Measurements from ENCODE around the gene LBHD2.
"Not testable (repeated sequence)": the region's sequence is repeated elsewhere in the genome, so short reads cannot be mapped to it uniquely, and the experiment has no call there.

The LBHD2 gene

DNA sequence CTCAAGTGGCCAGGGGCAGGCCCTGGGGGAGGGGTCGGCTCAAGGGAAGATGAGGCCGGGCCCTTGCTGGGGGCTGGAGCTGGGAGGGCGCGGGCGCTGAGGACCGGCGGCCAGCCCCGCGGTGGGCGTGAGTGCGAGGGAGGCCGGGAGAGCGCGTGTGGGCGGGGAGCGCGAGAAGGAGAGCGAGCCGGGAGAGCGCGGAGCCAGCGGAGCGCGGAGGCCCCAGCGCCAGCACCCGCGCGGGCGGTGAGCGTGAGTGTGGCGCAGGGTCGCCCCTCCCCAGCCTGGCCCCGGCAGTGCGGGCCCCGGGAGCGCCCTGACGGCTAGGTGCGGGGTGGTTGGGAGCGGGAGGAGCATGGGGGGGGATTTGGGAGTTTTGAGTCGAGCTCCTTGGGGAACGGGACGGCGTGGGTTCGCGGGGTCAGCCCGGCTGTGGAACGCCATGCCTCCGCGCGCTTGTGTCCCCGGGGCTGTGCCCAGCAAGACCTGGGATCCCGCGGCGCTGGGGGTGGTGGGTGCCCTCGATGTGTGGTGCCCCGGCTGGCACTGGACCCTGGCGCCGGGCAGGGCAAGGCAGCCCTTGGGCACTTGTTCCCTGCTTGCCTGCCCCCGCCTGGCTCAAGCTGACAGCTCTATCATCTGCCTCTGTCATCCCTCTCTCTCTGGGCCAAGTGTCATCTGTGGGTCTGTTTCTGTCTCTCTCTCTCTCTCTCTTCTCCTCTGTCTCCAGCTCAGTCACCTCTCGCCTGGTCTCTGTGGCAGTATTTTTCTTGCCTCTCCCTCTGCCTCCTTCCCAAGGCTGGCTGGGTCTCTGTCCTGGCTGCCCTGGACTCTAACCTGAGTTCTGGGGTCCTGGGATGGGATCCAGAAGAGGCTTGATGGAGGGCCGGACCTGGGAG is at the start of gene LBHD2:
Gene LBHD2, plus strand, starts transcription at position 190 of the 899 bp plus-strand sequence. CDS start 1,803 bp downstream, outside the sequence.
- DNase-seq (ENCODE audit: low spot score): no peak

DNA sequence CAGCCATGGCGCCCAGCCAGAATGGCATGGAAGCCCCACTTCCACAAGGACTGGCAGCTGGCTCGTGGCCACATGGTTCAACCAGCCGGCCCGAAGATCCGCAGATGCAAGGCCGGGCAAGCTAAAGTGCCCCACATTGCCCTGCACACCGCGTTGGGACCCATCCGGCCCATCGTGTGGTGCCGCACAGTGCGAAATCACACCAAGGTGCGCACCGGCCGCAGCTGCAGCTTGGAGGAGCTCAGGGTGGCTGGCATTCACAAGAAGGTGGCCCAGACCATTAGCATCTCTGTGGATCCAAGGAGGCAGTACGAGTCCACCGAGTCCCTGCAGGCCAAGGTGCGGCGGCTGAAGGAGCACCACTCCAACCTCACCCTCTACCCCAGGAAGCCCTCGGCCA is 42.5 kb upstream of the LBHD2 start:
- no peak for DNase-seq (ENCODE audit: low spot score)

DNA sequence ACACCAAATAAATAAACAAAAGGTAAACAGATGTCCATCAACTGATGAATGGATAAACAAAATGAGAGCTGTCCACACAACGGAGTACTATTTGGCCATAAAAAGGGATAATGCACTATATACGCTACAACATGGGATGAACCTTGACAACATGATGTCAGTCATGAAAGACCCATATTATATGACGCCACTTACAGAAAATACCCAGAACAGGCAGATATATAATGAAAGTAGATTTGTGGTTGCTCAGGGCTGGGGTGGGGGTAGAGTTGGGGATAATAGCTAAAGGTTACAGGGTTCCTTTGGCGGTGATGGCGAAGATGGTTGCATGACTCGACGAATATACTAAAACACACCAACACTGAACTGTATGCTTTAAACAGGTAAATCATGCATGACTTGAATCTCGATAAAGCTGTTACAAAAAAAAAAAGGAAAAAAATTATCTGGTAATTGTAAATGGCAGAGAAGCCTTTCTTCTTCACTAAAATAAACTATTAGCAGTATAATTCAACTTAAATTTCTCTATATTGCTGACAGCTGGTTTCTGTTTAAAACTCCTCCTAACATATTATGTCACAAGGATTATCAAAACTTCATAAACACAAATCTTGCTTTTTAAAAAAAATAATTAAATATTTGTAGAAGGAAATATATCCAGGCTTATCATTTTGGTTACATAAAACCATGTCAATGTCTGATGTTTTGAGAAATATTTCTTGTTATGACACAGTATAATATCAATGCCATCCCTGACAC is 40.6 kb upstream of the LBHD2 start:
- no peak for DNase-seq (ENCODE audit: low spot score)

DNA sequence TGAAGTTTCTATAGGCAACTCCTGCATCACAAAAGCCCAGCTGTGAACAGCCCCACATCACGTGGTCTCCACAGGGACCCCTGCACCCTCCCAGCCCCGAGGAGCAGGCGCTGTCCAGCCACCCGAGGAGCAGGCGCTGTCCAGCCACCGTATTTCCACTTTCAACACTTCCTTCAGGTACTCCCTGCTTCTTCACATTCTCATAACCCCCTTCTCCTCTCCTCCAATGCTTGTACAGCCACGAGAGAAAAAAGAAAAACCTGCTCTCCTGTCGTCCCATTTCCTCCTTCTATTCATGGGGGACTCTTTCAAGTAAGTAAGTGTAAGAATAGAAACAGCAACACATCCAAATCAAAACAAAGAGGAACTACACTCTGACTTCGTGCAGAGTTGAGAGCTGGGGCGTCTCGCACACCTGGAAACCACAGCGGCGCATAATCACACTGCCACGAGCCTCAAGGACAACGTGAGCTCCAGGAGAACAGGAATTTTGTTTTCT is 38.6 kb upstream of the LBHD2 start:
- no peak for DNase-seq (ENCODE audit: low spot score)

DNA sequence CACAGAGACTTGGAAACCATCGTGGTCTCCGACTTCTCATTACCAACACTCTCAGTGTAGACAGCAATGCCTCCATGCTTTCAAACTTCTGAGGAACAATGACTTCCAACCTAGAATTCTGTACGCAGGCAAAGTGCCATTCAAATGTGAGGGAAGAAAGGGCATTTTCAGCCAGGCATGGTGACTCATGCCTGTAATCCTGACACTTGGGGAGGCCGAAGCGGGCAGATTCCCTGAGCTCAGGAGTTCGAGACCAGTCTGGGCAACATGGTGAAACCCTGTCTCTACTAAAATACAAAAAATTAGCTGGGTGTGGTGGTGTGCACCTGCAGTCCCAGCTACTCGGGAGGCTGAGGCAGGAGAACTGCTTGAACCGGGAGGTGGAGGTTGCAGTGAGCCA is 36.6 kb upstream of the LBHD2 start:
- not testable (repeated sequence) for DNase-seq (ENCODE audit: low spot score)

DNA sequence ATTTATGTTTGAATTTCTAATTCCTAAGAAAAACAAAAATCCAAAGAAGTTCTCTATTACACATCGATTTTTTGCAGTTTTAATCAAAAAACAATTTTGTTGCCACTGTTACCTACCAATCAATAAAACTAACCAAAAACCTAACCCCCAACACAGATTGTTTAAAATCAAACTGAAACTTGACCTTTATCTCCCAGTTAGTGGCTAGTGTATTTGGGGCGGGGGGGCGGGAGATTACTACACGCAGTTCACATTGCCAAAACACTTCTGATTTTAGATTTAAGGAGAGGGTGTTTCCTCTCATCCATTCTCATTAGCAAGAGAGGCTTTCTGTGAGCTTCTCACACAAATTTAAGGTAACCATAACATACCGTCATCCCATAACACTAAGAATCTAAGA is 33.1 kb upstream of the LBHD2 start:
- DNase-seq (ENCODE audit: low spot score): no peak

DNA sequence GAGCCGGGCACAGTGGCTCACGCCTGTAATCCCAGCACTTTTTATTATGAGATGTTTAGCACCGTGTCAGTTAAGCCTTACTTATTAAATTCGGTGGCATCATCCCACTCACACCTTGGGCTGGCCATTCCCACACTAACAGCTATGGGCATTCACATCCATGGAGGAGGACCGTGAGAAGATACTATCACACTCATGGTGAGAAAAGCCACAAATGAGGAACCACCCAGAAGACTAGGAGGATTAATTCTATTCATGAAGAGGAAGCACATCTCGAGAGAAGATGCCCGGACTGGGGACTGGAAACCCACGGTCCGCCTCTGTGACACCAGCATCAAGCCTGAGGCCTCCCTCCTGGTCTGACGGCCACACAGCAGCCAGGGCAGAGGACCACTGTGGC is 31.6 kb upstream of the LBHD2 start:
- DNase-seq (ENCODE audit: low spot score): no peak

DNA sequence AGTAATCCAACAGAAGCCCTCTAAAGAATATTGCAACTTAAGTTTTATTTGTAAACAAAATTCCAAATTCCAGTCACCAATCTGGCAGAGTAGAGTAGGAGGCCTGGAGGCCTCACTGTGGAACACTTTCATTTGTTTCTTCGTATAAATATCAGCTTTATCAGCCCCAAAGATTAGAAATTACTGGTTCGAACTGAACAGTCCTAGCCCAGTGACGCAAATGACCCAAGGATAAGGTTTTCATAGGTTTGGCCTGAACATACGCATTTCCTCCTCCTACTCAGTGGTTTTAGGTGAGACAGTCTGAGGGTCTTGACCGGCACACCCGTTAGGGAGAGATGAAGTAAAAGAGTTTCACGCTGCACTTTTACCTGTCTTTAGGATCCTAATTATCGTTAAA is 28.3 kb upstream of the LBHD2 start:
- DNase-seq (ENCODE audit: low spot score): no peak

DNA sequence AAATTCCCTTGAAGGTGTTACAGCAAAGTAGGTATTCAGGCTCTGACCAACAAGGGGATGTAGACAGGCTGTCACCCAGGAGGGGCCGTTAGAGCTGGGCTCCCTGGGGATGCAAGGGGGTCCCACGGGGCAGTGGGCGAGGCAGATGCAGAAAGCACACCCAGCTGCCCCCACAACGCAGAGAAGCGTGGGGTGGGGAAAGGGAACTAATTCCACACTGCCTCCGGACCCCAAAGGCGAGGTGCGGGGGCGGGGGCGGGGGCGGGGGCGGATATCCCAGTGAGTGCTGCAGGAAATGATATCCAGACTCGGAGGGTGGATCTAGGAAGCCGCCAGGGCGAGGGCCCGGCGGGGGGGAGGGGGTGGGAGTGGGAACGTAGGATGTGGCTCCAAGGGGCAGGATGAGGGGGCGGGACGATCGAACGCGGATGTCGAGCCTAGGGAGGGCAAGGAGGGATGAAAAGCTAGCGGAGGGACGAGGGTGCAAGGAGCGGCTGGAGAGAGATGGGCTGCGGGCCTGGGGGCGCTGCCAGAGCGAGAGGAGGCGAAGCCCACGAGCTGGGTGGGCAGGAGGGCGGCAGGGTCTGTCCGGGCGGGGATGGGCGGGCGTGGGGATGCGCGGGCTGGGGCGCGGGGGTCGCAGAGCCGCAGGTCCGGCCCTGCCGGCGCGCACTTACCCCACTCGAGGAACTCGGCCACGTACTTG is 27.5 kb upstream of the LBHD2 start:
- DNase-seq (ENCODE audit: low spot score): peak; percentile 49

DNA sequence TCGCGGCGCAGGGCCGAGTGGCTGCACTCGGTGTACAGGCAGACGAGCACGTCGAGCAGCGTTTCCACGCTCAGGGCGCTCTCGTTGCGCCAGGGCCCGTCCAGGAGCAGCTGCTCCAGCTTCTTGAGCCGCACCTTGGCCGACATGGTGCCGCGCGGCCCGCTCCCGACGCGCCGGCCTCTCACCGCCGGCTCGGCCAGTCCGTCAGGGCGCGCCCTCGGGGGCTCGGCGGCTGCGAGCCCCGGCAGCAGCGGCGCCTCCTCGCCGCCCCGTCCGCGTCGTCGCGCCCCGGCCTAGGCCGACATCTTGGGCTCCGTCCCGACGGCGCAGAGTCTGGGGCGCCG is 27.0 kb upstream of the LBHD2 start:
- DNase-seq (ENCODE audit: low spot score): peak; percentile 41

DNA sequence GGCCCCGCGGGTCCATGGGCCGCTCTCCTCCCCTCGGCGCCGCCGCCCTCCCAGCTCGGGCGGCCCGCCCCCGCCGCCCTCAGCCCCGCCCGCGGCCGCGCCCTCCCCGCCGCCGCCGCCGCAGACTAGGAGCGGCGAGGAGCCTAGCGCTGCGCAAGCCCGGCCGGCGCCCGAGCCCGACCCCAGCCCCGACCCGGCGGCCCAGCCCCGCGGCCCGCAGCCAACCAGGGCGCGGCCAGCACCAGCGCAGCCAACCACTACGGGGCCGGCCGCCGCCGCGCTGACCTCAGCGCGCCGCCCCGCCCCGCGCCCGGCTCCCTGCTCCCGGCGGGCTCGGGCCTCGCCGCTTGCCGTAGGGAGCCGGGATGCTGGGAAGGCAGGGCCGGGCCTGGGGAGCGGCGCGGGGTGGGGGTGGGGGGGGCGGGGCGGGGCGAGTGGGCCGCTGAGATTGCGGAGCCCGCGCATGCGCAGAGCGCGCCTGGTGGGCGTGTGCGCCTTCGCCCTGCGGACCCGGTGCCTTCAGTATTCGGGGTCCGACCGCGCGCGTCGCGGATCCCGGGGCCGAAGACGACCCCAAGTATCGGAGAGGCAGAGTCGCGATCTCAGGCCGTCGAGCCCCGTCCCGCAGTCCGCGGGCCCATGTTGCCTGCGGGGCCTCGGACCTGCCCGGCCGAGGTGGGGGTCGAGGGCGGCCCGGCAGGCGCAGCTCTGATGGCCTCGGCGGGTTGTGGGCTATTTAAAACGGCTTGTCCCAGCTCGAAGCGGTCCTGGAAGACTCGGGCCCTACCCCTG is 26.4 kb upstream of the LBHD2 start, which contains the start of gene CDC42BPB:
Gene CDC42BPB, minus strand, starts transcription at position 178 of the 792 bp plus-strand sequence. CDS start 376 bp downstream, outside the sequence.
- peak; percentile 92 for DNase-seq (ENCODE audit: low spot score)

DNA sequence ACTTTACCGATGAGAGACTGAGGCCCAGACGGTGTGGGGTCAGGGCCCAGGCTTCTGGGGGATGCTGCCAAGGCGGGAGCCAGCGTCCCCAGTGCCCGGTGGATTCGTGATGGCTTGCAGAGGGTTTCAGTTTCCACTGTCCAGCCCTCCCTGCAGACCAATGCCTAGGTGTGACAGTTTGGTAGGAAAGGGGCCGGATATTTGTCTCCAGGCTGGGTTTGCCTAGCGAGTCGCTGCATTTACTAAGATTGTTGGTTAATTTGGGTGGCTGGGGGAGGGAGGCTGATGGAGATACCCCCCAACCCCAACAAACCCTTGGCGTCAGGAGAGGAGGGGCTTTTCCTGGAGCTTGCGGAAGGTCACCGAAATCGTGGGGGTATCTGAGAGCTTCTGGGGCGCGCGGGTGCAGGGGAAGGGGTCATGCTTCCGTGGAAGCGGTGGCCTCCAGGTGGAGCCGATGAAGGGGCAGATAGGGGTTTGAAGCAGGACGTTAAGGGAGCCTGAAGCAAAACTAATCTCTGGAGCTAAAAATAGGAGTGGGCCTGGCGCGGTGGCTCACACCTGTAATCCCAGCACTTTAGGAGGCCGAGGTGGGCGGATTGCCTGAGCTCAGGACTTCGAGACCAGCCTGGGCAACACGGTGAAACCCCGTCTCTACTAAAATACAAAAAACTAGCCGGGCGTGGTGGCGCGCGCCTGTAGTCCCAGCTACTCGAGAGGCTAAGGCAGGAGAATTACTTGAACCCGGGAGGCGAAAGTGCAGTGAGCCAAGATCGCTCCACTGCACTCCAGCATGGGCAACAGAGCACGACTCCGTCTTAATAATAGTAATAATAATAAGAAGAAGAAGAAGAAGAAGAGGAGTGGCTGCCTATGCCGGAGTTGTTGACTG is 25.6 kb upstream of the LBHD2 start:
- no peak for DNase-seq (ENCODE audit: low spot score)

DNA sequence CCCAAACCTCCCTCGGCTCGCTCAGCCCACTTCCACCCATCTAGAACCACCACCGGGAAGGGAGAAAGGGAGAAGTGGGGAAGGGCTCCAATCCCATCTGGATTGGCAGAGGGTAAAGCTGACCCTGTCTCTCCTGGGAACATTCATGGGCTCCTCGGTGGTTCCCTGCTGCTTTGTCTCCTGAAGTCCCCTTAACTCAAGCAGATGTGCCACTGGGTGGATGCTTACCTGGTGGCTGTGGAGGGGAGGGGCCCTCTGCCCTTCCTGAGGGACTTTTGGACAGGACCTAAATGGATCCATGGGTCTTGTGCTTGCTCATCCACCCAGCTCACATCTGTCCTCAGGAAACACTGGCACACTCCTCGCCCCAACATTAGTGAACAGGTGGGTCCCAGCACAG is 24.5 kb upstream of the LBHD2 start:
- no peak for DNase-seq (ENCODE audit: low spot score)

DNA sequence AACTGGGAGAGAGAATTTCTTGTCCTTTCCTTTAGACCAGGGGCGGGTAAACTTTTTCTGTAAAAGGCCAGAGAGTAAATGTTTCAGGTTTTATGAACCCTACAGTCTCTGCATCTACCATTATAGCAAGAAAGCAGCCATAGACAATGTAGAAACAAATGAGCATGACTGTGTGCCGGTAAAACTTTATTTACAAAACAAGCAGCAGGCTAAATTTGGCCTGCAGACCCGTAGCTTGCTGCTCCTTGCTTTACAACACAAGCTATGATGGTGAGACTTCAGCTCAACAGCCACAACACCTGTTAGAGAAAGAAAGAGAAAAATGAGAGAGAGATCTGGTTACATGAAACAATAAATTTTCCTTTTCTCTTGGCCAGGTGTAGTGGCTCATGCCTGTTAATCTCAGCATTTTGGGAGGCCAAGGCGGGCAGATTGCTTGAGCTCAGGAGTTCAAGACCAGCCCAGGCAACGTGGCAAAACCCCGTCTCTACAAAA is 22.5 kb upstream of the LBHD2 start:
- no peak for DNase-seq (ENCODE audit: low spot score)

DNA sequence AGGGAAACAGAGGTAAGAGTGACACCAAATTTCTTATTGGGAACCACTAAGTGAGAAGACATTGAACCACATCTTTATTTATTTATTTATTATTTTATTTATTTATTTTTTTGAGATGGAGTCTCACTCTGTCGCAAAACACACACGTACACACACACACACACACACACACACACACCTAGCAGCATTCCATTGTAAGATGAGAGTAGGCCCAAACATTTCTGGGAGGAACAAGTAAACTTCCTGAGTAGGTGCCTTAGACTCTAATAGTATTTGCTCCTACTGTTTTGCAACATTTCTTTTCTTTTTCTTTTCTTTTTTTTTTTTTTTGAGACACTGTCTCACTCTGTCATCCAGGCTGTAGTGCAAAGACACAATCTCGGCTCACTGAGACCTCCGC is 19.6 kb upstream of the LBHD2 start:
- no peak for DNase-seq (ENCODE audit: low spot score)

DNA sequence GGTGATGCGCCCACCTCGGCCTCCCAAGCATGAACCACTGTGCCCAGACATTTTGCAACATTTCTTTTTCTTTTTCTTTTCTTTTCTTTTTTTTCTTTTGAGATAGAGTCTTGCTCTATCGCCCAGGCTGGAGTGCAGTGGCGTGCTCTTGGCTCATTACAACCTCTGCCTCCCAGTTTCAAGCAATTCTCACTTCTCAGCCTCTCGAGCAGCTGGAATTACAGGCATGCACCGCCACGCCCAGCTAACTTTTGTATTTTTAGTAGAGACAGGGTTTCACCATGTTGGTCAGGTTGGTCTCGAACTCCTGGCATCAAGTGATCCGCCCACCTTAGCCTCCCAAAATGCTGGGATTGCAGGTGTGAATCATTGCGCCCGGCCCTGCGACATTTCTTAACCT is 19.0 kb upstream of the LBHD2 start:
- no peak for DNase-seq (ENCODE audit: low spot score)

DNA sequence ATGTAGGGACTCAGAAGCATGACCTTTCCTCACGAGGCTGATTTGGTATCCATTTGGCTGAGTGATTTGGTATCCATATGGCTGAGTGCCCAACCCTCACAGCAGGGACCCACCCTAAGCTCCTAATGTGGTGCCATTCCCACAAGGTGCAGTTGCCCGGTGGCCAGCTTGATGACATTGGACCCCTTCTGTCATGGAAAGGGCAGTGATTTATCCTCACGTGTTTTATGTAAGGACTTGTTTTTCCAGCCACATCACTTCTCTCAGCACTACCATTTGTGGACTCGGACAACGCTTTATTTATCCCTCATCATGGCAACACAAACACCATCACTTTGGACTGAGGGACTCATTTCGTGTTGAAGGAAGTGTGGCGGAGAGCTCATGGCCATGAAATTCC is 18.1 kb upstream of the LBHD2 start:
- DNase-seq (ENCODE audit: low spot score): no peak

DNA sequence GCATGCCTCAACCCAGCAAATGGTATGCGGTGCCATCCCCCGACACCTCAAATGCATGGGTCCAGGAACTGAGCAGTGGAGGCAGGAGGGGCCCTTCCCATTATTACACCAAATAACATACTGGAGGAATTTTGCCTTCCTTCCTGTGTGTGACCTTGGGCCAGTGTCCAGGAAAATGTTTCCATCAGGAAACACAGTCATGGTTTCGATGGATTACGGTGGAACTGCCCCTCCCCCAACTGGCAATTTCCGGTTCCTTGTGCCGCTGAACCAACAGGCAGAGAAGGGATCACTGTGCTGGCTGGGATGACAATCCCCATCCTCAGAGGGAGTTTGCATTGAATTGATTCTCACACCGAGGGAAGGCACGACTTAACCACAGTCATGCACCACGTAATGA is 17.6 kb upstream of the LBHD2 start:
- no peak for DNase-seq (ENCODE audit: low spot score)

DNA sequence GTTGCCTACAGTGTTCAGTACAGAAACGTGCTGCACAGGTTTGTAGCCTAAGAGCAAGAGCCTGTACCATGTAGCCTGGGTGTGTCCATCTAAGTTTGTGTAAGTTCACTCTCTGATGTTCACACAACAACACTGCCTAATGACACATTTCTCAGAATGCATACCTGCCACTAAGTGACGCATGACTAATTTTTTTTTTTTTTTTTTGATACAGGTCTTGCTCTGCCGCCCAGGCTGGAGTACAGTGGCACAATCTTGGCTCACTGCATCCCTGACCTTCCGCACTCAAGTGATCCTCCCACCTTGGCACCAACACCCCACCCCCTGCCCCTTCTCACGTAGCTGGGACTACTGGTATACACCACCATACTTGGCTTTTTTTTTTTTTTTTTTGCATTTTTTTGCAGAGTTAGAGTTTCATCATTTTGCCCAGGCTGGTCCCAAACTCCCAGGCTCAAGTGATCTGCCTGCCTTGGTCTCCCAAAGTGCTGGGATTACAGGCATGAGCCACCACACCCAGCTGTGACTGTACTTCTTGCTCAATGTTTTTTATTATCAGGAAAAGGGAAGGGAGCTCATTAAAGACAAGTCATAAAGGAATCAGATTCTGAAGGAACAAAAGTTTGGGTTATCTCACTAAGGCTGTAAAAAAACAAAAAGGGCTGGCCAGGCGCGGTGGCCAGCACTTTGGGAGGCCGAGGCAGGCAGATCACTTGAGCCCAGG is 16.6 kb upstream of the LBHD2 start:
- DNase-seq (ENCODE audit: low spot score): peak; percentile 95

All from SW480 (cell line).